GM19035 (cell line): ENCODE measurements around the gene GPR139.

Source experiments
- ATAC-seq: cut with Tn5 transposase; IDR thresholded peaks from one replicate; pipeline ENCODE4 v1.9.1; 2021; ENCODE audit not compliant: unreplicated experiment

GPR139 gene

DNA sequence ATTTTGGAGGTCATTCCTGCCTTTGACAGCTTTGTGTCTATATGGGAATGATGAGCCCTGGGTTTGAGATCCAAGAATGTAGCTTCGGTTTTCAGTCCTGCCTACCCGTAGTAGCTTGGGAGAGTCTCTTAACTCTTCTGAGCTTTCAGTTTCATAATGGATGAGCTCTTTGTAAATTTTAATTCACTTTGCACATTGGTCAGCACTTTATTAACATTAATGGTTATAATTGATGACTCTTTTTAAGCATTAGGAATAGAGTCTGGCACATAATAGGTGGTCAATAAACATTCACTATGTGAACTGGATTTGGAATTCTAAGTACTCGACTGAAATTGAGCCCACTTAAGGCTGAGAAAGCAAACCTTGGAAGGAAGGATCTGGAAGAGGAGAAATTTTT is 17.3 kb downstream of the GPR139 start:
- no peak for ATAC-seq

DNA sequence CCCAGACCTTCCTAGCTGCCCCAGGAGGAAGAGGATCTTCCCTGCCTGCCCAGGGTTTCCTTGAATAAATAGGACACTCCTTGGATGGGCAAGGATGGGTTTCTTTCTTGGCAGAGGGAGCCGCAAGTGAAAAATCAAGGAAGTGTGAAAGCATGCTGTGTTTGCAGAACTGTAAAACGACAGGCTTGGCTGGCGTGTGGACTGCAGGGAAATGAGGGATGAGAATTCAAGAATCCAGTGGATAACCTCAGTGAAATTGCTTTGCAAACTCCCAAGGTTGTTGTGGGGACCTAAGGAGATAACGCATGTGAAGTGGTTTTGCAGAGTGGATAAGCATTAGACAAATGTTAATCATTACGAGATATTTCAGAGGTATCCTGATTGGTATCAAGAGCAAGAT is 20.4 kb downstream of the GPR139 start:
- no peak for ATAC-seq

GRCh38 chr16:20051611-20052010 is 22.1 kb downstream of the GPR139 start:
- ATAC-seq = no peak

DNA sequence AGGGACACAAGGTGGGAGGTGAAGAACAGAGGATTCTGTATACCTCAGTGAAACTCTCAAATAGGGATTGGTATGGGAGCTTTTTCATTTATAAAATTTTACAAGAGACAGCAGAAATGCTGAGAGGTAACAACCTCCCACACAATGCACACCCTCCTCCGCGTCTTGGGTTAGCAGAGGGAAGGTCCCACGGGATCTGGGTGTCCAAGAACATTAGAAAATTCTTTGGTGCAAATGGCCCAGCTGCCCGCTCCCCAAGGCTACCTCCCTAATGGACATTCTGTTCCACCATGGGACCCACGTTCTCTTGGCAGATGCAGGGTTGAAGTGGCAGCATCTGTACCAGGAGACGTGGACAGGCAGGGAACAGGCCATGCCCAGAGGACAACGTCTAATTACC is 22.5 kb downstream of the GPR139 start:
- no peak for ATAC-seq

- no peak for ATAC-seq
These were observed 23.9 kb downstream of the GPR139 start for GRCh38 chr16:20049831-20050230.

- no peak for ATAC-seq
These were observed 27.8 kb downstream of the GPR139 start for GRCh38 chr16:20045886-20046285.

DNA sequence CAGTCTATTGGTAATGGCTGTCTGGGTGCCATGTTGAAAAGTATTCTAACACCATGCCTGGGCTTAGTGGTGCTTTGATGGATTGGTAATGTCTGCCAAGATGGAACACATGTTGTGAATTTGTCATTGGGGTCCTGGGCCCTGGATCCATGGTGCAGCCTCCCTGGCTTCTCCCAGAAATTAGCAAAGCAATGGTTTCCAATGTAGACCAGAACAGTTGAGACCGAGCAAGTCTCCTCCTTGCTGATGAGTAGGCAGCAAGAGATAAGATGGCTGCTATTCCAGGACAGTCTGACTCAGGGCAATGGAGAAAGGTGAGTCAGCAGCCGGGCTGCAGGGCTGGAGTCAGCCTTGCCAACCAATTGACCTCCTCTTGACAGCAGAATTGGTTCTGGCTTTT is 30.8 kb downstream of the GPR139 start:
- no peak for ATAC-seq

DNA sequence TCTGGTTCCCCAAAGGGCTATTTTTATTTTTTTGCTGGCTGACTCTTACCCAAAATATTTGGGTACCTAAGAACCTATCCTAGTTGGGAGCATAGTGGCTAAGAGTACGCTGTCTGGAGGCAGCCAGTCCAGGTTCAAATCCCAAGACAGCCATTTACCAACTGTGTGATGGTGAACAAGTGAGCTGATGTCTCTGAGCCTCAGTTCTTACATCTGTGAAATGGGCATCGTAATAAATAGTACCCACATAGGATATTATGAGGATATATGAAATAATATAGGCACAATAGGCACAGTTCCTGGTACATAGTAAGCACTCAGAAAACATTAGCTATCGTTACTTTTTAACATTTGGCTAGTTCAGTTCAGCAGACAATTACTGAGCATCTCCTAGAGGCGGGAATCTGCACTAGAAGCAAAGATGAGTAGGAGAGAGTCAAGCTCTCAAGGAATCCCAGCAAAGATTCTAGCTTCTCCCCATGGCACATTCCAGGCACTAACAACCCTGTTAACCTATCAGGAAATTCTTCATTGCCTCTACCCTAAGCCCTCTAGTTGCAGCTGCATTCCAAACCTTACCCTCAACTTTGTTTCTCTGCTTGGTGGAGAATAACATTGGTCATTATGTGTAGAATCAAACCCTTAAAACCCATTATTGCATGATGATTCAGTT is 31.6 kb downstream of the GPR139 start:
- ATAC-seq = no peak

DNA sequence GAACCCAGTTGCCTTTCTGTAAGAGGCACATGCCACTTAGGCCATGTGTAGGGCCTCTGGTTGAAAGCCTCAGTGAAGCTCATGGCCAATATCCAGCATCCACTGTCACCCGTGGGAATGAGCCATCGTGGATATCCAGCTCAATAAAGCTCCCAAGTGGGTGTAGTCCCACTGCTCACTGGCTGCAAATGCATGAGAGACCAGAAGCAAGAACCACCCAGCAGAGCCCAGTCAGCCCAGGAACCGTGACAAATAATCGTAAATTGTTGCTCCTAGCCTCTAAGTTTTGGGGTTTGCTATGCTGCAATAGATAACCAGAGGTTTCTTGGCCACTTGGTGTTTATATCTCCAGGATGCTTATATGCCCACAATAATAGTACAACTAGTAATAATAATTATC is 33.7 kb downstream of the GPR139 start:
- ATAC-seq = no peak

DNA sequence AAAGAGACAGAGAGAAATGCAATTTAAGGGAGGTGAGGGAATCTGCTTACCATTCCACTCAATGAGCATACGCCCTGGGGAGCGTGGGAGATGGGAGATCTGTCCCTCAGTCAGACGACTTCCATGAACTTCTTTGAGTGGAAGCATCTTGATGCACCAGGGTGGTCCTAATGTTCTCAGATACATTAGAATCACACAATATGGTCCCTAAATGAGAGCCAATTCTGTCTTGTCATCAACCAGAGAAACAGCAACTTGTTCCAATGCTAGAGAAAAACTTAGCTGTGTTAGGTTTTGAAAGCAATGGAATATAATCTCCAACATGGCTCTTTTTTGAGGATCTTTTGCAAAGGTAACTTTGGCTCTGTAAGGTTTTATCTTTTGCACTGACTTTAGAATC is 44.1 kb downstream of the GPR139 start:
- no peak for ATAC-seq

- no peak for ATAC-seq
These were observed 47.2 kb downstream of the GPR139 start for GRCh38 chr16:20026361-20027072.

DNA sequence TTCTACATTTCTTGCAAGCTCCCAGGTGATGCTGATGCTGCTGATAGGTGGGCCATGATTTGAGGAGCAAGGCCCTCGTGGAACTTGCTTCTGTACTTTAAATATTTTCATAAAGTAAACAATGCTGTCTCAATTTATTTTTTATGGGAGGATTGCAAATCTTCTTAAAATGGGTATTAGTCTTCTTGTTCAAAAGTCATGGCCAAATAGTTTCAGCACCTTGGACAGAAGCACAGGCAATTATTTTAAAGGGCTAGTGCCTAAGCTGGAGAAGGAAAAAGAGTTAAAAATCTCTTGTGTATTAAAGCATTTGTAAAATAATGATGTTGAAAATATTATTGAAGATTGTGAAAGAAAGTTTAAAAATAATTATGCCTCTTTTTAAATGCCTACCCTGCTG is 50.5 kb downstream of the GPR139 start:
- ATAC-seq = no peak

- ATAC-seq = no peak
These were observed 52.7 kb downstream of the GPR139 start for GRCh38 chr16:20020976-20021375.

- ATAC-seq = no peak
These were observed 53.6 kb downstream of the GPR139 start for GRCh38 chr16:20020083-20020482.

DNA sequence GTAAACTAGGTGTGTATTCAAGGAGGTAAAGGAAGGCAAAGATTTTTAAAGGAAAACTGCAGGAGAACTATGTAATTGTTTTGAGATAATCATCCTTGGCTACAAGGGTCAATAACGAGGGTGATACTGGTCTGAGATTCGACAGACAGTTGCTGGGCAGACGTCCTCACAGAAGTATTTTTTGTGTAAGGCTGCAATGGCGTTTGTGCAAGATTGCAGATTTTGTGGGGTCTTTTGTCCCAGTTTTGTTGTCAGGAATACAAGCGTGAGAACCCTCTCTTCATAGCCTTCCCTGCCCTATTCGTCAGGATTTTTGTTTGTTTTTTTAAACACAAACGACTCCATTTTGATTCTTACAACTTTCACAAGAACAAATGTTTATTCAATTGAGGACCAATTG is 57.5 kb downstream of the GPR139 start:
- no peak for ATAC-seq

DNA sequence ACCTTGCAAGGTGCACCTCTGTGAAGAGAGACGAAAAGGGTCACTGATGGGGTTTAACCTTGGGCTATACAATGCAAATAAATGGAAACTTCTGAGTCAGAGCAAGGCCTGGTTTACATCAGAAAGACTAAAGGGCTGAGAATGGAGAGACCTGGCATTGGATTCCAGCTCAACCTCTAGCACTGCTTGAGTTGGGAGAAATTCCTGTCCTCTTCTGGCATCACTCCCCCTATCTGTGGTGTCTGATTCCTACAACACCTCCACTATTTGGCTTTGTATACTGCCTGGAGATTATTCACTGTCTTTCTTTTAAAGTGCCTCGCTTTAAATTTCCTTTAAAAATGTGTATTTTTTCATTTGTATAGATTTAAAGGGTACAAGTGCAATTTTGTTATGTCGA is 68.8 kb downstream of the GPR139 start:
- ATAC-seq = no peak

DNA sequence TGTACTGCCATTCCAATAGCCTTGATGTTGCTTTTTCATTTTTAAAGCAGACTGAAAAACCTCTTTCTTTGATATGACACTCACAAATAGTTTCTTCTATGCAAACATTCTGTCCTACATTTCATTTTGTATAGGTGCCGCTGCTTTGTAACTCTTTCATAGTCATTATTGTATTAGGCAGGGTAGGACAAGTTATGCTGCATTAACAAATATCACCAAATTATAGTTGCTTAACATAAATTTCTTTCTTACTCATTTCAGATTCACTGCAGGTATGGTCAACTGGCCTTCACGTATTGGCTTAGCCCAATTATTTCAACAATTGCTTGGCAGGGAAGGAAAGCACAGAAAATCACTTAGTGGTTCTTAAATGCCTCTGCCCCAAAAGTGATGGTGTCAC is 70.8 kb downstream of the GPR139 start:
- no peak for ATAC-seq

DNA sequence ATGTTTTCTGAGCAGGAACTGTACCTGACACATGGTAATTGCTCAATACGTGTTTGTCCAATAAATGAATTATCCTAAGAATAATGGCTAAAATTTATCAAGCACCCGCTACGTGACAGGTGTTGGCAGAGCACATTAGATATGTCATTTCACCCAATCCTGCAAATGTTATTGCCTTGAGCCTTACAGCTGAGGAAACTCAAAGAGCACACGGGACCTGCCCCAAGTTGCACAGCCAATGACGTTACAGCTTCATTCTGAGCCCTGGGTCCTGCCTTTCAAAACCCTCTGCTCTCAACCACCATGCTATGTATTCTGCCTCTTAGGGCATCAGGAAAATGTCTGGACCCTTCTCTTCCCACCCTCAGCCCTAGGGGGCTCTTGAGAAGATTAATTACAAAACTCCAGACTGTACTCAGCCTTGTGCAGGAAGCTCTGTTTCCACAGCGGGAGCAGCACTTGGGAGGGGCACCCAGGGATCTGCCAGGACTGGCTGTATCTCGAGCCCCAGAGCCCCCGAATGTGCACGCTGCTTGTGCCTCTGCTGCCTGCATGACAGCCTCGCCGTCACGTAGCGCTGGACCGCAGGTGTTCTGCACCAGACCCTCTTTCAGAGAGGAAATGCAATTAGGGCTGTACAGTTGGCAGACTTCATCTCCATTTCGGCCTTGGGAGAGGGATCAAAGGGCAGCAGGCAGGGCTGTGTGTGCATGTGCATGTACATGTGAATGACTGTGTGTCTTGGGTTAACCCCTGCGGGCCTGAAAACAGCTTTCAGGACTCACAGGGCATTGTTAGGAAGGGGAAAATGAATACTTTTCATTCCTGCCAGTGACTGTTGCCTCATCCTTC is 71.6 kb downstream of the GPR139 start:
- no peak for ATAC-seq

GRCh38 chr16:19997734-19998133 is 76.0 kb downstream of the GPR139 start:
- no peak for ATAC-seq

DNA sequence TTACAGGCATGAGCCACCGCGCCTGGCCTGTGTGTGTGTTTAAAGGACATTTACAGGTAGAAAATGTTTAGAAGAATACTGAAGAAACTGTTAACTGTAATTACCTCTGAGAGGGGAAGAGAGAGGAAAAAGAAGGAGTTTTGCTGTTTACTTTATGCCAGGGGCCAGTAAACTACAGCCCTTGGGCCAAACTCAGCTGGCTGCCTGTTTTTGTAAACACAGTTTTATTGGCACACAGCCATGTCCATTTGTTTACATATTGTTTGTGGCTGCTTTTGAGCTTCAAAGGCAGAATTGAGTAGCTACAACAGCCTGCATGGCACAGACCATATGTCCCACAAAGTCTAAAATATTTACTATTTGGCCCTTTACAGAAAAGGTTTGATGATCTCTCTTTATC is 76.4 kb downstream of the GPR139 start:
- ATAC-seq = no peak

GRCh38 chr16:19994466-19995170 is 79.1 kb downstream of the GPR139 start:
- no peak for ATAC-seq
